ENCODE data around the gene VANGL2.
"Not testable (repeated sequence)": the region's sequence is repeated elsewhere in the genome, so short reads cannot be mapped to it uniquely, and the experiment has no call there.

Gene VANGL2

DNA sequence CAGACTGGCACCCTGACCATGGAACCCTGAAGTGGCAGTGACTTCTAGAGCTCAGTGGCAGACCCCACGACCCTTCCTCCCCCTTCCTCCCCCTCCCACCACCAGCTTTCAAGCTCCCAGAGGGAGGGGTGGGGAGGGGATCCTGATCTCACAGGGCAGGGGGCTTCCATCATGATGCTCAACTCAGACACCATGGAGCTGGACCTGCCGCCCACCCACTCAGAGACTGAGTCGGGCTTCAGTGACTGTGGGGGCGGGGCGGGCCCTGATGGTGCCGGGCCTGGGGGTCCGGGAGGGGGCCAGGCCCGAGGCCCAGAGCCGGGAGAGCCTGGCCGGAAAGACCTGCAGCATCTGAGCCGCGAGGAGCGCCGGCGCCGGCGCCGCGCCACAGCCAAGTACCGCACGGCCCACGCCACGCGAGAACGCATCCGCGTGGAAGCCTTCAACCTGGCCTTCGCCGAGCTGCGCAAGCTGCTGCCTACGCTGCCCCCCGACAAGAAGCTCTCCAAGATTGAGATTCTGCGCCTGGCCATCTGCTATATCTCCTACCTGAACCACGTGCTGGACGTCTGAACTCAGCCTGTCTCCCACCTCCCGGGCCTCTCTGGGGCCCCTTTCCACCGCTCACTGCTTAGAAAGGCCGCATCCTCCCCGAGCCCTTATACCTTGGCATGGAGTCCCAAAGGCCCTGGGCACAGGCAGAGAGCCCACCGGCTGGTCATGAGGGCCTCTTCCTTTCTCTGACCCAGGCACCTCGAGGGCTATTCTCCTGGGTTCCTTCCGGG is 29.6 kb upstream of the VANGL2 start:
- DNase-seq (ENCODE audit: low read depth), result no peak

DNA sequence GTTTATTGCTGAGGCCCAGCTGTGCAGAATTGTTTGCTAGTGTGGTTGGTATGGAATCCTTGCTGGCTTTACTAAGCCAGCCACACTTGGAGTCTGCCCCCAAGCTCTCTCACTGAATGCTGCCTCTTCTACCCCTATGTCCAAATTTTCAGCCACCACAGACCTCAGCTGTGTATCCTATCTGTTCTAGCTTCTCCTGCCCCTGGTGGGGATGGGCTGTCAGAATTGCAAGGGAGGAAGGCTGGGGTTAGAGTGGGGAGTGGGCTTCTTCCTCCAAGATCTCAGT is 29.1 kb upstream of the VANGL2 start:
- DNase-seq (ENCODE audit: low read depth), result no peak

DNA sequence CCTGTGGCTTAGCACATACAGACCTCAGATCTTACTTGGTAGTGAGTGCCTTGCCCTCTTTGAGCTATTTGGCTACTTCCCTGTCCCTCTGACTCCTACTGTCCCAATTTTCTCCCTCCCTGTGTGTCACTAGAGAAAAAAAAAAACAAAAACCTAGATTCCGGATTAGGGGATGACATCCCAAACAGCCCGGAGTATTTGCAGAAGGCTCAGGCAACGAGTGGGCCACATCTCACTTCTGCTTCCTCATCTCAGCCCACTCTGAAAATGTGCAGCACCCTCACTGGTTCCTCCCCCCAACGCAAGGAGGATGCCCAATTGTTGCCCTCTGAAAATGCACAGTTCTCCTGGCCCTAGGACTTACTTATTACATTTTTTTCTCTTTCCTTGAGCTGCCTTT is 28.6 kb upstream of the VANGL2 start:
- DNase-seq (ENCODE audit: low read depth), result no peak

DNA sequence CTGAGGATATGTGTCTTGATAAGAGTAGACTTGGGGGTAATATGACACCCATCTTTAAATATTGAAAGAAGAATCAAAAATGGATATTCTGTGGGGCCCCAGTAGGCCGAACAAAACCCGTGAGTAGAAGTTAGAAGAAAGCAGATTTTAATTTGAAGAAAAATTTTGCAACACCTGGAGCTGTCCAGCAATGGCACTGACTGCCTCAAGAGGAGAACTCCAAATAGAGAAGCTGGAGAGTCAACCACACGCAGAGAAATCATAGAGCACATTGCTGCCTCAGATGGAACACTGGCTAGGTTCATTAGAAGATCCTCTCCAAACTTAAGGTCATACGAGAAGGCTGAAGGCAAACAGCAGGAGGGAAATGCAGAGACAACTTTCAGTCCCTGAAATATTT is 26.7 kb upstream of the VANGL2 start:
- DNase-seq (ENCODE audit: low read depth), result no peak

DNA sequence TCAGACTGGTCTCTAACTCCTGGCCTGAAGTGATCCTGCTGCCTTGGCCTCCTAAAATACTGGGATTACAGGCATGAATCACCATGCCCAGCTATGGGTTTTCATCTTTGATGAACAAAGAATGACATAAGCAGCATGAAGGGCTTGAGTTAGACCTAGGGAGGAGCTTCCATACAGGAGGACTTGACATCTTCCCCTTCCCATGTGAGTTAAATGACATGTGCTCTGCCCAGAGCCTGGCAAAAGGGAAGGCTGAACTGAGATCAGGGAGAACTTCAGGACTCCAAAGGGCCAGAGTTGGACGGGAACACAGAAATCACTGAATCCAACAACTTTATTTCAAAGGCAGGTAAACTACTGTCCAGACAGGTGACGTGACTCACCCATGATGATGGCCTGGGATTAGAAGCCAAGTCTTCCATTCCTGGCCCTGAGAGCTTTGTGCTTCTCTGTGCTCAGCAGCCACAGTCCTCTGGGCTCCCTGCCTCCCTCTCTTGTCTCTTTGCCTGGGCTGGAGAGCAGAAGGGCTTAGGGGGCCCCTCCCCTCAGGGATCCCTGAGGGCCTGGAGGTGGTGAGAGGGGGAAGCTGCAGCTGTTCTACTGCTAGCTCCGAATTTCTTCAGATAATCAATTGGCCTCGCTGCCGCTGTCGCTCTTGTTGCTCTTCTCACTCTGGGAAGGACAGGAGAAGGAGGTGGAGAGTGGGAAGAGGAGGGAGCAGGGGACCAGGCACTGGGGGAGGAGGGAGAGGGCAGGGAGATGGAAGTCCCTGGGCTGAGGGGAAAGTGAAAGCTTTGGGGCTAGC is 25.9 kb upstream of the VANGL2 start:
- no peak for DNase-seq (ENCODE audit: low read depth)

DNA sequence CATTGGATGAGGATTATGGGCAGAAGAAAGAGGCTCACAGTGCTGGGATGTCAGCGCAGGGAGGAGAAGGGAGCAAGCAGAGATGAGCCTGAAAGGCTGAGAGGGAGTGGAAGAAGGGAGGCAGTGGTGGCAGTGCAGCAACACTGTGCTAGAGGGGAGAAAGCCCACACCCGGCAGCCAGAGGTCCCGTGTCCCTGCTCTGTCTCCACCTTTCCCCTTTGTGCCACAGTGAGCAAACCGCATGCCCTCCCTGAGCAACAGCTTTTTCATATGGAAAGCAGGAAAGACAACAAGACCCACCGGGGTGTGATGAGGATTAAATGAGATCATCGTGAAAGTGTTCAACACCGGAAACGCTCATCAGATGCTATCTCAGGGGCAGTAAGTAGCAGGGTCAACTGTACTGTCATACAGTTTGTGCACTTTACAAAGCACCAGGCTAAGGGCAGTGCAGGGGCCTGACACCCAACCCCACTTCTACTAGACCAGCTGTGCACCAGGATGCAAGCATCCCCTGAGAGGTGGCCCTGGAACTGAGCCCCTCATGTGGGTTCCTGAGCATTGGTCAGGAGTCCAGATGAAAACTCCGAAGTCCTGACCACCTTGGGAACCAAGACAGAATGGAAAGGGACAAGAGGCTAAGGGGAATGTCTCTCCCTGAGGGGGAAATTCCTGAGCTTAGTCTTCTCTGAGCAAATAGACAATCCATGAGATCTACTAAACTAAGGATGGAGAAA is 24.4 kb upstream of the VANGL2 start:
- no peak for DNase-seq (ENCODE audit: low read depth)

DNA sequence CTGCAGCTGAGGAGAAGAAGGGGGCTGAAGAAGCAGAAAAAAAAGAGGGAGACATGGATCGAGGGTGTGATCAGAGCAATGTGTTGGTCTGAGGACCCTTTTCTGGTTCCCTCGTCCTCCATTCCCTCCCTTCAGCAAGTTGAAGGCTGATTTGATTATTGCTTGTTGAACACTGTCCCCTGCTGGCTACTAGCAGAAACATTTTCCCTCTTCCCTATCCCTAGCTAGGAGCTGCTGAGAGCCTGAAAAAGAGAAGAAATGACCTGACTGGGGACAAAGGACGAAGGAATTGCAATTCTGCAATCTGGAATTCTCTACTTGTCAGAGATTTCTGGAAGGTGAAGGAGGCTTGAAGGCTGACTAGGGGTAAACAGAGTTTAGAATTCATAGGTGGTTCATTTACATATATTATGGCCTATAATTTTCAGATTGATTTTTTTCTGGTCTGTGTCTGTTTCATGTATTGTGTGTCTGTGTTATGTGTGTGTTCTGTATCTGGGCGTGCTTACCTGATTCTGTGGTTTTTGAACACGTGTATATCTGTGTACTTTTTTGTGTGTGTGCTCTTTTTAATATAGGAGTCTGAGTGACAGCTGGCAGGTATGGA is 23.7 kb upstream of the VANGL2 start:
- no peak for DNase-seq (ENCODE audit: low read depth)

DNA sequence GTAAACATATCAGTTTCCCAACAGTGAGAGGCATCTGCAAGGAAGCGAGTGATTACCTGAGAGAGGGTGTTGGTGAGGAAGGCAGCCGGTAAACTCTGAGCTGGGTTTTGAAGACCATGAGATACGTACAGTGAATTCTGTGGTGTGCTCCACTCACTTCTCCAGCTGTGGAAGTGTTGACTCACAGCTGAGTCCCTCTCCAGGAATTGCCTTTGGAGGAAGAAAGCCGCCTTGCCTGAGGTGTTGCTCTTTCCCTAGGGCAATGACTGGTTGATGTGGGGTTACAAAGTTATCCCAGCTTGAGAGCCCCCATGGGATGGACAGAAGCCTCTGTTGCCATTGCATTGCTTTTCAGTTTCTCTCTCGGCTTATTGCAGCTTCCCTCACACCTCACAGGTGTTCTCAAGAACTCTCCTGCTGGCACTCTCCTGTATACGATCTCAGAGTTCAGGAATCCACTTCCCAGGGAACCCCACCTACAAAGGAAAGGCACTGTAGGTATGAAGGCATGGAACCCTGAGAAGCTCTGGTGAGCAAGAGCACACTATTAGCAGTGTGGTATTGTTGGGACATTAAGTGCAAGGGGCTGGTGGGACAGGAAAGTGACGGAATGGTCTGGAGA is 22.7 kb upstream of the VANGL2 start:
- no peak for DNase-seq (ENCODE audit: low read depth)

DNA sequence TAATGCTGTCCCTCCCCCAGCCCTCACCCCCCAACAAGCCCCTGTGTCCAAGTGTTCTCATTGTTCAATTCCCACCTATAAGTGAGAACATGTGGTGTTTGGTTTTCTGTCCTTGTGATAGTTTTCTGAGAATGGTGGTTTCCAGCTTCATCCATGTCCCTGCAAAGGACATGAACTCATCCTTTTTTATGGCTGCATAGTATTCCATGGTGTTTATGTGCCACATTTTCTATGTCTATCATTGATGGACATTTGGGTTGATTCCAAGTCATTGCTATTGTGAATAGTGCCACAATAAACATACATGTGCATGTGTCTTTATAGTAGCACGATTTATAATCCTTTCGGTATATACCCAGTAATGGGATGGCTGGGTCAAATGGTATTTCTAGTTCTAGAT is 15.6 kb upstream of the VANGL2 start:
- DNase-seq (ENCODE audit: low read depth), result not testable (repeated sequence)

DNA sequence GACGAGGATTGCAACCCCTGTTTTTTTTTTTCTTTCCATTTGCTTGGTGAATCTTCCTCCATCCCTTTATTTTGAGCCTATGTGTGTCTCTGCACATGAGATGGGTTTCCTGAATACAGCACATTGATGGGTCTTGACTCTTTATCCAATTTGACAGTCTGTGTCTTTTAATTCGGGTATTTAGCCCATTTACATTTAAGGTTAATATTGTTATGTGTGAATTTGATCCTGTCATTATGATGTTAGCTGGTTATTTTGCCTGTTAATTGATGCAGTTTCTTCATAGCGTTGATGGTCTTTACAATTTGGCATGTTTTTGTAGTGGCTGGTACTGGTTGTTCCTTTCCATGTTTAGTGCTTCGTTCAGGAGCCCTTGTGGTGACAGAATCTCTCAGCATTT is 12.0 kb upstream of the VANGL2 start:
- not testable (repeated sequence) for DNase-seq (ENCODE audit: low read depth)

DNA sequence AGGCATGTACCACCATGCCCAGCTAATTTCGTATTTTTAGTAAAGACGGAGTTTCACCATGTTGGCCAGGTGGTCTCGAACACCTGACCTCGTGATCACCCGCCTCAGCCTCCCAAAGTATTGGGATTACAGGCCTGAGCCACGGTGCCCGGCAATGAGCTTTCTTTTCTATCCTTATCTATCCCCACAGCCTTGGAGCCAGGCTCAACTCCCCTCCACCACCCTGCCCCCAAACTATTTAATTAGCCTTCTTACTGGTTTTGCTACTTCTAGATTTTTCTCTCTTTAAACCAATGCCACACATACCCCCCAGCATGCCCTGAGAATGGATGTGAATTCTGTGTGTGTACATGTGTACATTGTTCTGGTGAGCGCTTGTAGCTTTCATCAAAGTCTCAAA is 5.7 kb upstream of the VANGL2 start:
- DNase-seq (ENCODE audit: low read depth), result no peak

DNA sequence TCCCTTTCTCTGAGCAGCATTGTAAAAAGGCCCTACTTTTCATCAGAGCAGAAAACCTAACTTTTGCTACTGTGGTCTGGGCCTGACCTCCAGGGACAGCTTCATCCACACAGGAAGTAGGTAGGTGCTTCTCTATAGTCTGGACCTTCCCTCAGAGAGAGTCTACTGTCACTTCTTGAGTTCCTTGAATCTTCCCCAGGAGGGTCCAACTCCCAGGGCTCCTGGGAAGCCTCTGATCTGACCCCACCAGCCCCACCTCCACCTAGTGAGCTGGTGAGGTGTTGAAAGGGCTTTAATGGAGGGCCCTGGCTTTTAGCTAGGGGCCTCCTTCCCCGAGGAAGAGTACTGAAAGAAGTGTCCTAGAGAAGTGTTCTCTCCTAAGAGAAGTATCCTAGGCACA is 2.7 kb upstream of the VANGL2 start:
- no peak for DNase-seq (ENCODE audit: low read depth)

DNA sequence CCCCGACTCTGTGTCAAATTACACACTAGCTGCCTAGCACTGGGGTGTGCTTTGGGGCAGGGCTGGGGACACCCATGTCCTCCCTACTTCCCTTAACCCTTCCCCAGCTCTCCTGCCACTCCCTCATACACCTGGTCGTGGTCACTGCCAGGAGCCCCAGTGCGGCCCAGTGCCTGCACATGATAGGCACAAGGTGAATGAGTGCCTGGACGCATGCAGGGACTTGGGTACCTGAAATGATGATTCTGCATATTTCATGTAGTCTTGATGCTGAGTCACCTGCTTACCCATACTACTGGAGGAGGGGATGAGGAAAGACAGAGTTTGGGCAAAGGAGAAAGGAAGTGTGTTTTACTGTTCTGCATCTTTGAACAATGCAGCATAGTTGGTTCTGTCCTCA is 1.5 kb upstream of the VANGL2 start:
- DNase-seq (ENCODE audit: low read depth), result no peak

DNA sequence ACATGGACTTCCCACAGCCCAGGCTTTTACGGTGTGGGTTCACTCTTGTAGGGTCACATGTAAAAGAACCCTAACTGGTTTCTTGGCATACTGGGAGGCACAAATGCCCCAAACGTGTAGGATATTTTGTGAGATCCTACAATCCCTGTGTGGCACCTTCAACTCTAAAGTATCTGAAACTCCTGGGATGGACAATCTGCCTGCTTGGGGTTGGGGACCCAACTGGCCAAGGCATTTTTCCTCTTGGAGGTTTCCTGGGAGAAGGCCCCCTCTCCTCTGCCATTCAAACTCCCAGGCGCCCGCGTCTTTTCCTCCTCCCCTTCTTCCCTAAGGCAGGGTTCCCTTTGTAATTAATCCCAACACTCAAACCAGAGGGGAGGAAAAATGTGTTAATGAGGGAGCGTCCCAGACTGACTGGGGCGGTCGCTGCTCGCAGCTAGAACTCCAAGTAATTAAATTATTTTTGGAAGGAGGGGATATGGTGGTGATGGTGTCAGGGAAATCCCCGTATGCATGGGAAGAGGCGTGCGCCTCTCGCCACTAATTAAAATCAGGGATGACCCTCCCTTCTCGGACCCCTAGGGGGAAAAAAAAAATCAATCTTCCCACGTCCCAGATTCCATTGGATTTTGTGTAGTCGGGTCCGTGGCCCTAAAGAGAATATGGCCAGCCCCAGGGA is 681 bp upstream of the VANGL2 start:
- DNase-seq (ENCODE audit: low read depth), result no peak

DNA sequence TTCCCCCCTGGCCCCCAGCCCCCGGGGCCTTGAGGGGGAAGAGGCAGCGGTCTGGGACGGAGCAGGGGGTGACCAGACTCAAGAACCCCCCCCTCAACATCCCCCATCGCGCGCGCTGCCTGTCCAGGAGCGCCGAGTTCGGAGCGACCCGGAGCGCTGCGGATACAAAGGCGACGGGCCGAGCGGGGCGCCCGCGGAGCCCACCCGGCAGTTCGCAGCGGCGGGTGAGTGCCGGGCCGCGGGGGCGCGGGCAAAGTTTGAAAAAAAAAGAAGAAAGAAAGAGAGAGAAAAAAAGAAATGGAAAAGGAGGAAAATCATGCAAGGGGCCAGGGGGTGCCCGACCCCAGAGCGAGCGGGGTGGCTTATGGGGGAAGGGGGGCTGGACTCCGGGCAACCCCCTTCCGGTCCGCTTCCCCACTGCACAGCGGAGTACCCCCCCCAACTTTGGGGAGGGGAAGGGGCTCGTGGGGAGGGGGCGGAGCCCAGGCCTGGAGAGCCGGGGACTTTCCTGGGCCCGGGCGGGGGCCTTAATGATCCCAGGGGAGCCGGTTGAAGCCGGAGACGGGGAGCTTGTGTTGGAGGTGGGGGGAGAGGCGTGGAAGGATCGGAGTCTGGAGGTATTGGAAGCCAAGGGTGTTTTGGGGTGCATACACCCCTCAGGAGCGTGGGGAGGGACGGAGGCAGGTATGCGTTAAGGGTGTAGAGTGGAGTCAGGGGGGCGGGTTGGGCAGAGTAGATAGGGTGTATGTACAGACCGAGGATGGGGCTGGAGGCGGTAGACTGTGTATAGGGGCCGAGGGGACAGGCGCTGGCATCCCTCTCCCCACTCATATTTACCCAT is 502 bp downstream of the VANGL2 start:
- no peak for DNase-seq (ENCODE audit: low read depth)

DNA sequence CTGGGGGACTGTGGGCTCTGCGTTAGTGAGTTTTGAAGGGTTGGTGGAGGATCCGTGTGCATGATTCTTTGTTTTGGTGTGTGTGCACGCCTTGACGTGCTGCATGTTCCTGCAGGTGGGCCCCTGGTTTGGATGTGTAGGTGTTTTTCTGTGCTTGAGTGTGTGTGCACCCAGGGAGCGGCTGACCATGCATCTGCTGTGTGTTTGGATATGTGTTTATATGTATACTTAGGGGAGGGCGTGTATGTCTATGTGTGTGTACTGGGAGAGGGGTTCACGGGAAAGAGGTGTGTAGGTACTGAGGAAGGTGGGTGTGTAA is 1.1 kb downstream of the VANGL2 start:
- DNase-seq (ENCODE audit: low read depth), result no peak

DNA sequence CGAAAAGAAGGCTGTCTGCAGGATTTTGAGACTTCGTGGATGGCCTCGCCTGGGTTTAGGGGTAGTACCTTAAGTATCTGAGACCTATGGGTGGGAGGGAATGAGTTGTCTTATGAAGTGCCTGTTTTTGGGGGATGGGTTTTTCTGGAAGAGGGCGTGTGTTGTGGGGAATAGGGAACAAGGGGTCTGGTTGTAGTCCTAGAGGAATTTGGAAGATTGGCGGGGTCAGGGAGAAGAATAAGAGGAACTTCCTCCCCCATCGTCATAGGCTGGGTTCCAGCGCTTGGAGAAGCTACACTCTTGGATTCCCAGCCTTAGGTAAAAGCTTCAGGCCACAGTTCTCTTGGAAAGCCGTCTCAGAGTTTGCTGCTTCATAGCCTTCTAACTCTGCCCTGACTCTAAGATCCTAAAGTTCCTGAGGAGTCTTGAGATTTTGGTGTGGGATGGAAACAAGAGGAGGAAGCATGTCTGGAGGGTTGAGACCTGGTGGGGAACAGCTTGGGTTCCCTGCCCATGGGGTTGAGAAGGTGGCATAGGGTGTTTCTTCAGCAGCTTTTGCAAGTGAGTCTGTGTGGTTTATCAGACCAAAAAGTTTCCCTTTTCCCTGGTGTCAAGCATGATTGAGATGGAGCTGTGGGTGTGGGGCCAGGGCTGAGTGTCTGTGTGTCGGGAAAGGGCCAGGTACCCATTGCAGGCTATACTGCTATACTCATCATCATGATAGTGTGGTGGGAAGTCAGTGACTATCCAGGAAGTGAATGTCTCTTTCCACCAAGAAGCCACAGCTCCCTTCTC is 1.8 kb downstream of the VANGL2 start:
- no peak for DNase-seq (ENCODE audit: low read depth)

DNA sequence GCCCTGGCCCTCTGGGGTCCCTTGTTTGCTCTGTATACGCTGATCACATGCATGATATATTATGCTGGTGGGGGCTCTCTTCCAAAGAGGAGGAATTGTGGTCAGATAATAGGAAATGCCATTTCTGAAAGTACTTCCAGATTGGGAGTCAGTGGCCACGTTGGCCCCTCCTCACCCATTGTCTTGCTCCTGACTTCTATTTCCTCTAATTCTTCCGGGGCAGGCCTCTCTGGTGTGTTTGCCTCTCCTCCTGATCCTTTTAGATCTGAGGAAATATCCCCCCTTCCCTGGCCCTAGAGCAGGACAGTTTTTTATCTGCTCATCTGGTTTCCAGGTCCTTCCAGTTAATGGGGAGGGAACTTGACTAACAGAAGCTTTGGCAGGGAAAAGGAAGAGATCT is 2.9 kb downstream of the VANGL2 start:
- no peak for DNase-seq (ENCODE audit: low read depth)

DNA sequence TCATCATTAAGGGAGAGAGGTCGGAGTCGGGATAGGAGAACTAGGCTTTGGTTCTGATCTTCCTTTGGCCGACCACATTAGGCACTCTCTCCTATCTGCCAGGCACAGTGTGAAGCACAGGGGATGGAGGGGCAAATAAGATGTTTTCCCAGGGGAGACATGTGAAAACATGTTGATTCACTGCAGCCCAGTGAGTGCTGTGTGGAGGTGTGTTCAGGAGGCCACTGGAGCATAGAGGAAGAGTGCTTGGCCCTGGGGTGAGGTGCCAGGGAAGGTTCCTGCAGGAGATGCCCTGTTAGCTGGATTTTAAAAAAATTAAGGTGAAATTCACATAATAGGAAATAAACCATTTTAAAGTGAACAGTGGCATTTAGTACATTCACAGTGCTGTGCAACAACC is 3.7 kb downstream of the VANGL2 start:
- no peak for DNase-seq (ENCODE audit: low read depth)

DNA sequence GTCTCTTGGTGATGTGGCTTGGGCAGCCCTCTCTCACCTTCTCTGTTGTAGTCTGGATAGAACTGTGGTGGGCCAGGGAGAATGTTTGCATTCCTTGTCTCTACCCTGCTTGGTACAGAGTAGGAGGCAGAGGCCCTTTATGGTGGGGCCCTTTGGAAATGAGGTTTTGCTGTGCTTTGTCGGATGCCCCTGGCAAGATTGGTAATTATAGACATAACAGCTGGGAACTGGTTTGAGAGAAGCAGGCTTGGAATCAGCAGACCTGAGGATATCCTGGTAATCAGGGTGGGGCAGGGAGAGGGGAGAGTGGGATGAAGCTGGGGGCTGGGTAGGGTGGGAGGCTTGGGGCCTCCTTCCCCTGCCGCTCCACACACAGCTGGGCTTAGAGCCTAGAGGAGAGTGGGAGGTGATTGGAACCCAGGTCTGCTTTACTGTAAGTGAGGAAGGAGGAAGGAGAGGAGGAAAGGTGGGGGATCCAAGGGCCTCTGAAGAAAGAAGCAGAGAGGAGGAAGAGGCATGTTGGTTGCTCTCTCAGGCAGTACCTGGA is 5.0 kb downstream of the VANGL2 start:
- DNase-seq (ENCODE audit: low read depth), result no peak
